Suprapubic skin (tissue), 4 donors: Measurements from ENCODE around the gene MYCBP2.

Experiments
- EP300 ChIP-seq: sonication (generic); formaldehyde crosslinking; IDR thresholded peaks from one replicate; pipeline ENCODE4 v1.6.1; 2017; ENCODE audit warnings: antibody characterized with exemption
- POLR2A ChIP-seq, 2 donors: fragments of 450-650 bp; IDR thresholded peaks; one replicate each; pipeline ENCODE4 v1.6.1; 2017; ENCODE audit warnings: antibody characterized with exemption in 2 of 2, mild to moderate bottlenecking in 2 of 2, moderate library complexity in 2 of 2
- POLR2AphosphoS5 ChIP-seq, 3 donors: sonication (generic); formaldehyde crosslinking; IDR thresholded peaks; one replicate each; pipeline ENCODE4 v1.6.1; 2017; ENCODE audit warnings: antibody characterized with exemption in 3 of 3
- TF ChIP-seq, protein P1 (sequence below), 2 donors: fragments of 200-600 bp in 1 of 2; fragments of 450-650 bp in 1 of 2; sonication (generic) in 1 of 2; IDR thresholded peaks; one replicate each; pipeline ENCODE4 v1.5.1; 2016 to 2019; ENCODE audit warnings: antibody characterized with exemption in 2 of 2, mild to moderate bottlenecking in 1 of 2, moderate library complexity in 1 of 2

DNA sequence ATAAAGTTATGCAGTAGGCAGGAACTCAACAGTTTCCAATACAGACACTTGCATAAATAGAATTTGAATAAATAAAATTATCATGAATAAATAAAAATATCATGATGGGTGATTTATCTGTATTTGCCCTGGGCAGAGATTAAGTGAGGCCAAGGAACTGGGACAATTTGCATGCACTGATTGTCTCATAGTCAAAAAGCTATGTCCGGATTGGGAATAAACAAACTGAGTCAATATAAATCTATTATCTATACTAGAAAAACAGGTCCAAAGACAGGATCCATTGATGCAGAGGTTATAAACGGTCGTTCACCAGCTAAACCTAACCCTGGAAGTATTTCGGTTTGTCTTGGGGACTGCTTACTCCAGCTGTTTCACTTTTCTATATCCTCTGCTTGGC is 273.7 kb downstream of the MYCBP2 start:
- TF ChIP-seq, protein P1, sequence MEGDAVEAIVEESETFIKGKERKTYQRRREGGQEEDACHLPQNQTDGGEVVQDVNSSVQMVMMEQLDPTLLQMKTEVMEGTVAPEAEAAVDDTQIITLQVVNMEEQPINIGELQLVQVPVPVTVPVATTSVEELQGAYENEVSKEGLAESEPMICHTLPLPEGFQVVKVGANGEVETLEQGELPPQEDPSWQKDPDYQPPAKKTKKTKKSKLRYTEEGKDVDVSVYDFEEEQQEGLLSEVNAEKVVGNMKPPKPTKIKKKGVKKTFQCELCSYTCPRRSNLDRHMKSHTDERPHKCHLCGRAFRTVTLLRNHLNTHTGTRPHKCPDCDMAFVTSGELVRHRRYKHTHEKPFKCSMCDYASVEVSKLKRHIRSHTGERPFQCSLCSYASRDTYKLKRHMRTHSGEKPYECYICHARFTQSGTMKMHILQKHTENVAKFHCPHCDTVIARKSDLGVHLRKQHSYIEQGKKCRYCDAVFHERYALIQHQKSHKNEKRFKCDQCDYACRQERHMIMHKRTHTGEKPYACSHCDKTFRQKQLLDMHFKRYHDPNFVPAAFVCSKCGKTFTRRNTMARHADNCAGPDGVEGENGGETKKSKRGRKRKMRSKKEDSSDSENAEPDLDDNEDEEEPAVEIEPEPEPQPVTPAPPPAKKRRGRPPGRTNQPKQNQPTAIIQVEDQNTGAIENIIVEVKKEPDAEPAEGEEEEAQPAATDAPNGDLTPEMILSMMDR (IDR thresholded peaks at IDR 0.05) = no peak
- TF ChIP-seq EP300 (no peak), POLR2A (IDR thresholded peaks at IDR 0.05) (no peak), POLR2AphosphoS5 (IDR thresholded peaks at IDR 0.05) (no peak)
